Measurements from ENCODE around the gene SLFNL1.

SLFNL1 gene

DNA sequence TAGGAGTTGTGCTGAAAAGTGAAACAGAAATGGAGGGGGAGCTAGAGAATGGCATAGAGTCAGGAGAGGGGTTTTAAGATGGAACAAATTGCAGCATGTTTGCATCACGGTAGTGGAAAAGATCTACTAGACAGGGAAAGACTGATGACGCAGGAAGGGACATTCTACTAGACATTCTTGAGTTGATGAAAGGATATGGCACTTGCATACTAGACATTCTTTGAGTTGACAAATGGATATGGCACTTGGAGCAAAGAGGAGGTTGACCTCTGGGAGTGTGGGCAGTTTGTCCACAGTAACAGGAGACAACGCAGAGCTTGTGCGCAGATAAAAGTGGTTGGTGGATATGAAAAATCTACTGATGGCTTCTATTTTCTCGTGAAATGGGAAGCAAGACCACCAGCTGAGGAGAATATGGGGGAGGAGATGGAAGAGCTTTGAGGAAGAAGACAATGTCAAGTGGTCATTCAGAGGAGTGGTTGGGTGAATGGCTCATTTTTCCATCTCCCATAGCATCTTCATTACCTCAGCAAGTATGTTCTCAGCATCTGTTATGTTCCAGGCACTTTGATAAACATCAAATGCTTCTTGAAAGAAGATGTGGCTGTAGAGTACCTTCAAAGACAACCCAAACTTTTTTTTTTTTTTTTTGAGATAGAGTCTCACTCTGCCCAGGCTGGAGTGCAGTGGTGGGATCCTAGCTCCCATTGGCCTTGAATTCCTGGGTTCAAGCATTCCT is 44.4 kb downstream of the SLFNL1 start:
- H3K4me3 Mint-ChIP-seq, result peak overlapping the region; percentile 40 to 70 (median 61)
- H3K9me3 Mint-ChIP-seq, result no peaks in the 10 kb centered on the region
- TF ChIP-seq, protein P1, sequence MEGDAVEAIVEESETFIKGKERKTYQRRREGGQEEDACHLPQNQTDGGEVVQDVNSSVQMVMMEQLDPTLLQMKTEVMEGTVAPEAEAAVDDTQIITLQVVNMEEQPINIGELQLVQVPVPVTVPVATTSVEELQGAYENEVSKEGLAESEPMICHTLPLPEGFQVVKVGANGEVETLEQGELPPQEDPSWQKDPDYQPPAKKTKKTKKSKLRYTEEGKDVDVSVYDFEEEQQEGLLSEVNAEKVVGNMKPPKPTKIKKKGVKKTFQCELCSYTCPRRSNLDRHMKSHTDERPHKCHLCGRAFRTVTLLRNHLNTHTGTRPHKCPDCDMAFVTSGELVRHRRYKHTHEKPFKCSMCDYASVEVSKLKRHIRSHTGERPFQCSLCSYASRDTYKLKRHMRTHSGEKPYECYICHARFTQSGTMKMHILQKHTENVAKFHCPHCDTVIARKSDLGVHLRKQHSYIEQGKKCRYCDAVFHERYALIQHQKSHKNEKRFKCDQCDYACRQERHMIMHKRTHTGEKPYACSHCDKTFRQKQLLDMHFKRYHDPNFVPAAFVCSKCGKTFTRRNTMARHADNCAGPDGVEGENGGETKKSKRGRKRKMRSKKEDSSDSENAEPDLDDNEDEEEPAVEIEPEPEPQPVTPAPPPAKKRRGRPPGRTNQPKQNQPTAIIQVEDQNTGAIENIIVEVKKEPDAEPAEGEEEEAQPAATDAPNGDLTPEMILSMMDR (IDR thresholded peaks at IDR 0.05; ENCODE audit: unreplicated experiment in 3 of 3), result no peak
- no peaks in the 10 kb centered on the region for H3K36me3 Mint-ChIP-seq (ENCODE audit: low read depth)
- peaks cover 24% of the 10 kb centered on the region for H3K4me1 Mint-ChIP-seq
- H3K27me3 Mint-ChIP-seq (ENCODE audit: low read depth), result no peaks in the 10 kb centered on the region
- H3K27ac Mint-ChIP-seq, result peak overlapping the region in 1 of 3 experiments; percentile 31

DNA sequence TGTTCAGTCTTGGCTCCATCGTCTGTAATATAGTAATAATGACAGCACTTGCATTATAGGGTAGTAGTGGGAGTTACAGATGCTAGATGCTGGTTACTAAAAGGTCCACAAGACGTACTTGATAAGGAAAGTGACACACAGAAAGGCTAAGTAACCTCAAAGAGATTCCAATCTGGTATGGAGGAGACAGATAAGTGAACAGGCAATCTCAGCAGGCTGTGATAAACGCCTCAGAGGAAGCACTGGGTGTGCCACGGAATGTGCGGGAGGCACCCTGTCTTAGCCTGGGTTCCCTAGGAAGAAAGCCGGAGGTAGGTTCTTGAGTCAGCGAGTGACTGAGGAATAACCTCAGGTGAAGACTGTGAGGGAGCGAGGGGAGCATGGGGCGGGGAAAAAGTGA is 46.6 kb downstream of the SLFNL1 start:
- Mint-ChIP-seq H3K27ac (no peak overlapping the region), H3K27me3 (ENCODE audit: low read depth) (no peaks in the 10 kb centered on the region), H3K9me3 (no peaks in the 10 kb centered on the region), H3K4me3 (peak overlapping the region in 1 of 3 experiments; percentile 6), H3K36me3 (ENCODE audit: low read depth) (no peaks in the 10 kb centered on the region), H3K4me1 (peaks cover 7% of the 10 kb centered on the region)
- TF ChIP-seq, protein P1 (IDR thresholded peaks at IDR 0.05; ENCODE audit: unreplicated experiment in 3 of 3), result no peak

- H3K36me3 Mint-ChIP-seq (ENCODE audit: low read depth), result no peaks in the 10 kb centered on the region
- H3K27me3 Mint-ChIP-seq (ENCODE audit: low read depth), result no peaks in the 10 kb centered on the region
- TF ChIP-seq, protein P1 (IDR thresholded peaks at IDR 0.05; ENCODE audit: unreplicated experiment in 3 of 3), result no peak
- no peak overlapping the region for H3K27ac Mint-ChIP-seq
- H3K4me1 Mint-ChIP-seq, result peaks cover 7% of the 10 kb centered on the region
- H3K9me3 Mint-ChIP-seq, result no peaks in the 10 kb centered on the region
- H3K4me3 Mint-ChIP-seq, result no peak overlapping the region
Measured at GRCh38 chr1:40973912-40974311, 47.6 kb downstream of the SLFNL1 start.

DNA sequence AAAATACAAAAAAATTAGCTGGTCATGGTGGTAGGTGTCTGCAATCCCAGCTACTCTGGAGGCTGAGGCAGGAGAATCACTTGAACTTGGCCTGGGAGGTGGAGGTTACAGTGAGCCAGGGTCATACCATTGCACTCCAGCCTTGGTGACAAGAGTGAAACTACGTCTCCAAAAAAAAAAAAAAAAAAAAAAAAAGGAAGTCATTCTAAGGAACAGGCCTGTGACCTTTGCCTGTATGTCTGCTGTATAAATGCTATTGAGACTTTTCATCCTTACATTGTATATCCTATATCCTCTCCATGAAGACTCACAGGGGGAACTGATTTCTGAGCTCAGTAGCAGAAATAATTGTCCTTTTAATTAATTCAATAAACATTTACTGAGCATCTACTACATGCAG is 49.6 kb downstream of the SLFNL1 start:
- peaks cover 4% of the 10 kb centered on the region for H3K4me1 Mint-ChIP-seq
- TF ChIP-seq, protein P1 (IDR thresholded peaks at IDR 0.05; ENCODE audit: unreplicated experiment in 3 of 3), result no peak
- no peak overlapping the region for H3K4me3 Mint-ChIP-seq
- no peaks in the 10 kb centered on the region for H3K9me3 Mint-ChIP-seq
- H3K27ac Mint-ChIP-seq, result no peak overlapping the region
- no peaks in the 10 kb centered on the region for H3K36me3 Mint-ChIP-seq (ENCODE audit: low read depth)
- no peaks in the 10 kb centered on the region for H3K27me3 Mint-ChIP-seq (ENCODE audit: low read depth)

- no peaks in the 10 kb centered on the region for H3K27me3 Mint-ChIP-seq (ENCODE audit: low read depth)
- no peaks in the 10 kb centered on the region for H3K36me3 Mint-ChIP-seq (ENCODE audit: low read depth)
- H3K4me3 Mint-ChIP-seq, result no peak overlapping the region
- no peaks in the 10 kb centered on the region for H3K4me1 Mint-ChIP-seq
- TF ChIP-seq, protein P1 (IDR thresholded peaks at IDR 0.05; ENCODE audit: unreplicated experiment in 3 of 3), result no peak
- no peaks in the 10 kb centered on the region for H3K9me3 Mint-ChIP-seq
- no peak overlapping the region for H3K27ac Mint-ChIP-seq
Measured at GRCh38 chr1:40969445-40969844, 52.1 kb downstream of the SLFNL1 start.

- H3K36me3 Mint-ChIP-seq (ENCODE audit: low read depth), result no peaks in the 10 kb centered on the region
- H3K27ac Mint-ChIP-seq, result no peak overlapping the region
- H3K27me3 Mint-ChIP-seq (ENCODE audit: low read depth), result no peaks in the 10 kb centered on the region
- TF ChIP-seq, protein P1 (IDR thresholded peaks at IDR 0.05; ENCODE audit: unreplicated experiment in 3 of 3), result no peak
- H3K4me3 Mint-ChIP-seq, result no peak overlapping the region
- H3K9me3 Mint-ChIP-seq, result no peaks in the 10 kb centered on the region
- no peaks in the 10 kb centered on the region for H3K4me1 Mint-ChIP-seq
Measured at GRCh38 chr1:40966417-40966816, 55.1 kb downstream of the SLFNL1 start.
